Right lobe of liver (tissue), 6 donors: ENCODE data around the gene ATAD2B. TPM values are rescaled to one million over a fixed set of nuclear protein-coding genes. Genes with fewer than 3 reads are reported as not detected.

Experiments
- ATAC-seq, 4 donors: fragments of 200-7000 bp; cut with Tn5 transposase; one replicate each; pipeline ENCODE4 v1.9.1; 2020; ENCODE audit warnings: mild to moderate bottlenecking in 4 of 4, moderate library complexity in 4 of 4
- DNase-seq, 3 donors: peaks; one replicate each; pipeline ENCODE4 v3.0.0-alpha.2; 2020
- H3K27ac ChIP-seq, 3 donors: fragments of 200-600 bp; one replicate each; pipeline ENCODE4 v1.8.0; 2022
- H3K27me3 ChIP-seq, 2 donors: fragments of 200-600 bp; one replicate each; pipeline ENCODE4 v1.8.0; 2022
- H3K36me3 ChIP-seq, 4 donors: fragments of 200-600 bp; sonication (generic) in 1 of 4; one replicate each; pipeline versions ENCODE4 v1.5.1 to v1.8.0; 2017 to 2022; ENCODE audit warnings: control low read depth in 1 of 4
- H3K4me1 ChIP-seq, 4 donors: fragments of 200-600 bp; sonication (generic) in 1 of 4; one replicate each; pipeline versions ENCODE4 v1.5.1 to v1.8.0; 2017 to 2022; ENCODE audit warnings: control low read depth in 1 of 4
- H3K4me3 ChIP-seq, 3 donors: fragments of 200-600 bp; one replicate each; pipeline ENCODE4 v1.8.0; 2022
- H3K9me3 ChIP-seq, 4 donors: fragments of 200-600 bp; sonication (generic) in 1 of 4; one replicate each; pipeline versions ENCODE4 v1.5.1 to v1.8.0; 2017 to 2022; ENCODE audit warnings: control low read depth in 1 of 4
- CTCF ChIP-seq, 4 donors: fragments of 200-600 bp in 3 of 4; fragments of 450-650 bp in 1 of 4; IDR thresholded peaks; one replicate each; pipeline versions ENCODE4 v1.5.1 to v1.8.0; 2016 to 2022; ENCODE audit warnings: antibody characterized with exemption in 4 of 4, mild to moderate bottlenecking in 2 of 4
- POLR2A ChIP-seq: fragments of 450-650 bp; IDR thresholded peaks from one replicate; pipeline ENCODE4 v1.6.1; 2017; ENCODE audit warnings: antibody characterized with exemption, mild to moderate bottlenecking
- WGBS: methylation state at CpG from one replicate; pipeline ENCODE4 v1.1.6; 2018; ENCODE audit warnings: low coverage, low lambda C conversion rate; ENCODE audit not compliant: insufficient coverage; ENCODE audit errors: missing lambda C conversion rate; 5-methylcytosine and 5-hydroxymethylcytosine counted together
- intact Hi-C, 2 donors: fragments of 100-400 bp; cut with DNase I; formaldehyde crosslinking; loops; one replicate each; pipeline versions ENCODE4 v1.11.2 to v1.14.1; 2022
- total RNA-seq, 6 experiments: library from RNA; depleted of rRNA in 2 of 6; stranded (reverse); fragments of >200 nt in 2 of 6; fragmentation: NEBNext Ultra II Directional in 3 of 6; extraction: Animal tissue kit (Norgen Biotek cat#: 25700) in 3 of 6; gene quantifications; one replicate each; pipeline versions ENCODE4 v1.1.0 to v1.2.4, GENCODE V29; 2016 to 2023
- donor health status: DM: no; HTN: yes; CAD: no.
- donor health status: DM: no; HTN: no; CAD: no.
- donor health status: DM: no; HTN: no; CAD: no.
- donor health status: DM: no; HTN: yes; CAD: no.
- donor health status: DM: no; HTN: yes; CAD: no.

ATAD2B gene
- total RNA-seq, 6 experiments from 2014 or later: 7.5 to 12.1 (median 8.8) TPM

GRCh38 chr2:23793476-23793875 lies 133.4 kb downstream of the ATAD2B start:
- intact Hi-C loops: no loop called here
- ATAC-seq (no peak), DNase-seq (no peak)
- Histone ChIP-seq H3K36me3 (no peaks in the 10 kb centered on the region), H3K27ac (no peak overlapping the region), H3K9me3 (no peaks in the 10 kb centered on the region), H3K27me3 (no peaks in the 10 kb centered on the region), H3K4me1 (no peaks in the 10 kb centered on the region), H3K4me3 (no peak overlapping the region)
- WGBS: 73% methylated on average over 2 of the region's 2 CpGs
- TF ChIP-seq CTCF (IDR thresholded peaks at IDR 0.05) (no peak), POLR2A (no peak)

GRCh38 chr2:23791030-23791429 lies 135.9 kb downstream of the ATAD2B start:
- intact Hi-C loops: no loop called here
- no peak for DNase-seq
- ATAC-seq: no peak
- Histone ChIP-seq H3K4me3 (no peak overlapping the region), H3K27ac (no peak overlapping the region), H3K27me3 (no peaks in the 10 kb centered on the region), H3K4me1 (no peaks in the 10 kb centered on the region), H3K36me3 (peaks cover 0 to 2% (median 0%) of the 10 kb centered on the region in 4 donors), H3K9me3 (no peaks in the 10 kb centered on the region)
- TF ChIP-seq CTCF (IDR thresholded peaks at IDR 0.05): no peak
- no peak for TF ChIP-seq POLR2A

GRCh38 chr2:23789012-23789411 lies 137.9 kb downstream of the ATAD2B start:
- WGBS: 100% methylated on average over 1 of the region's 1 CpG
- TF ChIP-seq CTCF (IDR thresholded peaks at IDR 0.05): no peak
- TF ChIP-seq POLR2A: no peak
- ATAC-seq: peak in 2 of 4 donors; percentile 12 to 67
- Histone ChIP-seq H3K4me1 (no peaks in the 10 kb centered on the region), H3K9me3 (no peaks in the 10 kb centered on the region), H3K36me3 (peaks cover 0 to 2% (median 0%) of the 10 kb centered on the region in 4 donors), H3K4me3 (no peak overlapping the region), H3K27ac (no peak overlapping the region), H3K27me3 (no peaks in the 10 kb centered on the region)
- intact Hi-C loops: no loop called here
- no peak for DNase-seq

GRCh38 chr2:23788100-23788499 lies 138.8 kb downstream of the ATAD2B start:
- intact Hi-C loops: no loop called here
- Histone ChIP-seq H3K27me3 (no peaks in the 10 kb centered on the region), H3K36me3 (peaks cover 0 to 2% (median 0%) of the 10 kb centered on the region in 4 donors), H3K9me3 (no peaks in the 10 kb centered on the region), H3K4me1 (no peaks in the 10 kb centered on the region), H3K4me3 (no peak overlapping the region), H3K27ac (no peak overlapping the region)
- TF ChIP-seq POLR2A: no peak
- no peak for TF ChIP-seq CTCF (IDR thresholded peaks at IDR 0.05)
- DNase-seq: no peak
- ATAC-seq: peak in 2 of 4 donors; percentile 12 to 21
- WGBS: 90% methylated on average over 1 of the region's 1 CpG

- H3K27me3 ChIP-seq: no peaks in the 10 kb centered on the region
- H3K4me1 ChIP-seq: no peaks in the 10 kb centered on the region
- TF ChIP-seq POLR2A: no peak
- no peak for TF ChIP-seq CTCF (IDR thresholded peaks at IDR 0.05)
- ATAC-seq: peak; percentile 75 to 90 (median 84)
- H3K4me3 ChIP-seq: no peak overlapping the region
- H3K27ac ChIP-seq: peak overlapping the region in 1 of 3 donors; percentile 53
- H3K9me3 ChIP-seq: no peaks in the 10 kb centered on the region
- intact Hi-C loops: no loop called here
- no peak for DNase-seq
- H3K36me3 ChIP-seq: peaks cover 0 to 2% (median 0%) of the 10 kb centered on the region in 4 donors
Observed at GRCh38 chr2:23784971-23785370, 142.0 kb downstream of the ATAD2B start.
